ENCODE data around the gene MST1. TPM values are rescaled to one million over a fixed set of nuclear protein-coding genes. Genes with fewer than 3 reads are reported as not detected.
A peak's percentile ranks its signal among the peaks of the same experiment; 100 is the strongest.

MST1 gene
- 45.2 and 47.5 TPM in 2 replicates for total RNA-seq
- long read RNA-seq, partial matches to known transcripts = 0 of 8 reads
- long read RNA-seq, other reads (novel, unspliced or antisense) = 8 of 8 reads

DNA sequence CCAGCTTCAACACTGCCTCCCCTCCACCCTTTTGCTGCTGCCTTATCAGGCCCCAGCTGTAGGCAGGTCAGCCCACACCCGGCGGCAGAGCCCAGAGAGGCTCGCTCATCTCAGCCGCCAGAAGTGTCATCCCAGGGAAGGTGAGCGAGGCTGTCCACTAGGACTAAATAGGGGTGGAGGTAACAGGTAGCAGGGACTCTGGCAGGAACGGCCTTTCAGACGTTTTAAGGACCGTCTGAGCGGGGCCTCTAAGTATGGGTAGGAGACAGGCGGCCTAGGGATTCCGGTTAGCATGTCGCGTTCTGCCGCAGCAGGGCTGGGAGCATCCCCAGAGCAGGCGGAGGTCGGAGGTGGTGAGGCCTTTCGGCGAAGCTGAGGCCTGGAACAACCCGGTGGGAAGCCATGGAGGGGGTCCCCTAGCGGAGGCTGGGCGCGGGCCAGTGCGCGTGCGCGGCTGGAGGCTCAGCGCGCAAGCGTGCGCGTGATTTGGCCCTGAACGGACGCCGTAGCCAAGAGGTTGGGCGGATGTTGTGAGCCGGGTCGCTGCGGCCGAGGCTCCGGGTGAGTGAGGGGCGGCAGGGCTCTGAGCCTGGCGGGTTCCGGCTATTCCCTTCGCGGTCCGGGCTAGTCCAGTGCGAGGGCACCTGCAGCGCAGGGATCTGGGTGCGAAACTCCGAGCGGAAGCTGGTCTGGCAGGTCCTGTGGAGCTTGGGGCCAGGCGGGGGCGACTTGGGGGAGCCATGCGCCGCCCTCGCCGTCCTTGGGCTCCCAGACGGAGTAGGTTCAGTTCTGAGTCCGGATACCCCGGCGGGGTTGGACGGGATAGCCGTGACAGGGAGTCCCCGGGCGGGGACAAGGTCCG lies at the start of gene MST1, which contains the start of gene RNF123:
Gene MST1, minus strand, starts transcription at position 429 of the 862 bp plus-strand sequence. CDS start 783 bp downstream, outside the sequence.
Gene RNF123, plus strand, starts transcription at position 512 of the 862 bp plus-strand sequence. CDS start 1,609 bp downstream, outside the sequence.
- TF ChIP-seq, protein P1, sequence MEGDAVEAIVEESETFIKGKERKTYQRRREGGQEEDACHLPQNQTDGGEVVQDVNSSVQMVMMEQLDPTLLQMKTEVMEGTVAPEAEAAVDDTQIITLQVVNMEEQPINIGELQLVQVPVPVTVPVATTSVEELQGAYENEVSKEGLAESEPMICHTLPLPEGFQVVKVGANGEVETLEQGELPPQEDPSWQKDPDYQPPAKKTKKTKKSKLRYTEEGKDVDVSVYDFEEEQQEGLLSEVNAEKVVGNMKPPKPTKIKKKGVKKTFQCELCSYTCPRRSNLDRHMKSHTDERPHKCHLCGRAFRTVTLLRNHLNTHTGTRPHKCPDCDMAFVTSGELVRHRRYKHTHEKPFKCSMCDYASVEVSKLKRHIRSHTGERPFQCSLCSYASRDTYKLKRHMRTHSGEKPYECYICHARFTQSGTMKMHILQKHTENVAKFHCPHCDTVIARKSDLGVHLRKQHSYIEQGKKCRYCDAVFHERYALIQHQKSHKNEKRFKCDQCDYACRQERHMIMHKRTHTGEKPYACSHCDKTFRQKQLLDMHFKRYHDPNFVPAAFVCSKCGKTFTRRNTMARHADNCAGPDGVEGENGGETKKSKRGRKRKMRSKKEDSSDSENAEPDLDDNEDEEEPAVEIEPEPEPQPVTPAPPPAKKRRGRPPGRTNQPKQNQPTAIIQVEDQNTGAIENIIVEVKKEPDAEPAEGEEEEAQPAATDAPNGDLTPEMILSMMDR (IDR thresholded peaks at IDR 0.05; ENCODE audit: unreplicated experiment) = peak; percentile 38
- DNase-seq (ENCODE audit: low spot score, unreplicated experiment) = peak; percentile 92
- Mint-ChIP-seq H3K36me3 (ENCODE audit: insufficient read depth) (peaks cover 2% of the 10 kb centered on the region), H3K27me3 (peaks cover 3% of the 10 kb centered on the region), H3K4me3 (ENCODE audit: low read depth) (peak within 1 kb of the TSS; percentile 96), H3K4me1 (ENCODE audit: low read depth) (peaks cover 15% of the 10 kb centered on the region), H3K27ac (peak within 1 kb of the TSS; percentile 98), H3K9me3 (ENCODE audit: low read depth) (no peaks in the 10 kb centered on the region)

DNA sequence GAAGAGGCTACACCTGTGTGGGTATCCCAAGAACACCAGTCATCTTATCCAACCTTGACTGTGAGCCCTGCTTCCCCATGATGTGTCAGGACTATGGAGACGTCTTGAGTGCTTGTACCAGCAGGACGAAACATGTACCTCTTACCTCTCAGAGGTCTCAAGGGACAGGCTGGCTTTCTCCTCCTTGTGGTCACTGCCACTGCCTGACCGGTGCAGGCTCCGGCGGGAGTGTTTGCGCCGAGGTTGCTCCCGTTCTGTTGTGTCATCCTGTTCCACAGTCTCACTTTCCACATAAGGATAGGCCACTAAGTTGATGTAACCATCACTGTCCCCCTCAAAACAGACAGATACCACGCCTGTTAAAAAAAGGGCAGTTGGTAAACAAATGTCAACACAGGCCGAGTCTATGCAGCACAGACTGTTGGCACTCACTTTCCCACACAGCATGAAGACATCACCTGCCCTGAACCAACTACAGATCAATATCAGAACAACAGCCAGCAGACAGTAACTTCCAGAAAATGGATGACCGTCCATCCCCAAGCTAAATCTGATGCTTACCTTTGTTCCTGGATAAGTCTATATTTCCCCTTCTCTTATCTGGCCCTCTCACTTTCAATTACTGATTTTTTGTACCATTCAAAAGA lies 48.9 kb upstream of the MST1 start:
- H3K4me1 Mint-ChIP-seq (ENCODE audit: low read depth) = no peaks in the 10 kb centered on the region
- H3K9me3 Mint-ChIP-seq (ENCODE audit: low read depth) = no peaks in the 10 kb centered on the region
- no peak for DNase-seq (ENCODE audit: low spot score, unreplicated experiment)
- H3K36me3 Mint-ChIP-seq (ENCODE audit: insufficient read depth) = peaks cover 17% of the 10 kb centered on the region
- TF ChIP-seq, protein P1 (IDR thresholded peaks at IDR 0.05; ENCODE audit: unreplicated experiment) = no peak
- no peak overlapping the region for H3K4me3 Mint-ChIP-seq (ENCODE audit: low read depth)
- no peak overlapping the region for H3K27ac Mint-ChIP-seq
- no peaks in the 10 kb centered on the region for H3K27me3 Mint-ChIP-seq

DNA sequence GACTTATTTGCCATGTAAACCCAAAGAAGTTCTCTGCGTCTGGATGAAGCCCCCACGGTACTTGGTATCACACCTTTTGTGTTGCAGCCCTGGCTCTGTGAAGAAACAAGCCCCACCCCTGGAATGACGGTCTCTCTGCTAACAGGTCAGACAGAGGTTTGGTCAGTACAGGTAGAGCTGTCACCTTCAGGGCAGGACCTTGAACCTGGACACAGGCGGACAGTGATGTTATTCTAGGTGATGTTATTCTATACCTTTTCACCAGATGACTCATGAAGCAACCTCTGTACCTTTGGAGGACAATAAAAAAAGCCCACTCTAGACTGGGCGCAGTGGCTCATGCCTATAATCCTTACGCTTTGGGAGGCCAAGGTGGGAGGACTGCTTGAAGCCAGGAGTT lies 45.5 kb upstream of the MST1 start:
- TF ChIP-seq, protein P1 (IDR thresholded peaks at IDR 0.05; ENCODE audit: unreplicated experiment) = no peak
- Mint-ChIP-seq H3K9me3 (ENCODE audit: low read depth) (no peaks in the 10 kb centered on the region), H3K4me3 (ENCODE audit: low read depth) (no peak overlapping the region), H3K36me3 (ENCODE audit: insufficient read depth) (peaks cover 28% of the 10 kb centered on the region), H3K27me3 (no peaks in the 10 kb centered on the region), H3K27ac (no peak overlapping the region), H3K4me1 (ENCODE audit: low read depth) (no peaks in the 10 kb centered on the region)
- no peak for DNase-seq (ENCODE audit: low spot score, unreplicated experiment)

DNA sequence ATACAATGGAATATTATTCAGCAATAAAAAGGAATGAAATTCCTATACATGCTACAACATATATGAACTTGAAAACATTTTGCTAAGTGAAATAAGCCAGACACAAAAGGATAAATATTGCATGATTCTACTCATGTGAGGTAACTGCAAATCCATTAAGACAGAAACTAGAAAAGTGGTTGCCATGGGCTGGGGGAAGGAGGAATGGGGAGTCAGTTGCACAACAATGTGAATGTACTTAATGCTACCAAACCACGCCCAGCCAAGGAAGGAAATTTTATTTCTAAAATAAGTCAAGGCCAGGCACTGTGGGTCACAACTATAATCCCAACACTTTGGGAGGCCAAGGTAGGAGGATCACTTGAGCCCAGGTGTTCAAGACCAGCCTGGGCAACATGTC lies 44.3 kb upstream of the MST1 start:
- Mint-ChIP-seq H3K27ac (no peak overlapping the region), H3K27me3 (no peaks in the 10 kb centered on the region), H3K4me3 (ENCODE audit: low read depth) (no peak overlapping the region), H3K4me1 (ENCODE audit: low read depth) (no peaks in the 10 kb centered on the region), H3K9me3 (ENCODE audit: low read depth) (no peaks in the 10 kb centered on the region), H3K36me3 (ENCODE audit: insufficient read depth) (peaks cover 26% of the 10 kb centered on the region)
- DNase-seq (ENCODE audit: low spot score, unreplicated experiment) = no peak
- TF ChIP-seq, protein P1 (IDR thresholded peaks at IDR 0.05; ENCODE audit: unreplicated experiment) = no peak

DNA sequence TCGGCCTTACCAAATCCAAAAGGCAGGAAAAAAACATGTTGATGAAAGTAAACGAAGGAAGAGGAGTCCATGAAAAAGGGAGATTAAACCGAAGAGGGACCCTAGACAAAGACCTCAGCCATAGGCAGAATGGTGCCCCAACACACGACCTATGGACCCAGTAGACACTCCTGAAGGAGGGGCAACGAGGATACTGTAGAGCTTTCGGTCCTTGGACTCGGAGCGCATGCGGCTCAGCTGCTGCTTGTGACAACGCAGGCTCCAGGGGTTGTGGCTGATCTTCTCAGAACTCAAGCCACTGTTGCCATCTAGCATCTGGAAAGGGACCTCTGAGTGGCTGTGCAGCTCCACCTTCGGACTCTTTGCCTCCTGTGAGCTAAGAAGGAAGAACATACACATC lies 43.3 kb upstream of the MST1 start:
- H3K27me3 Mint-ChIP-seq = no peaks in the 10 kb centered on the region
- H3K4me1 Mint-ChIP-seq (ENCODE audit: low read depth) = no peaks in the 10 kb centered on the region
- TF ChIP-seq, protein P1 (IDR thresholded peaks at IDR 0.05; ENCODE audit: unreplicated experiment) = no peak
- H3K4me3 Mint-ChIP-seq (ENCODE audit: low read depth) = no peak overlapping the region
- no peaks in the 10 kb centered on the region for H3K9me3 Mint-ChIP-seq (ENCODE audit: low read depth)
- H3K27ac Mint-ChIP-seq = no peak overlapping the region
- DNase-seq (ENCODE audit: low spot score, unreplicated experiment) = no peak
- H3K36me3 Mint-ChIP-seq (ENCODE audit: insufficient read depth) = peaks cover 24% of the 10 kb centered on the region

All from progenitor cell of endocrine pancreas (in vitro differentiated cells).